HG03571 (cell line): Measurements from ENCODE around the gene EGFL8.
"Not testable (repeated sequence)": the region's sequence is repeated elsewhere in the genome, so short reads cannot be mapped to it uniquely, and the experiment has no call there.

ENCODE experiments used
- ATAC-seq: cut with Tn5 transposase; IDR thresholded peaks from one replicate; pipeline ENCODE4 v1.9.1; 2021; ENCODE audit not compliant: unreplicated experiment

Gene EGFL8

GRCh38 chr6:32194825-32195651, 30.6 kb downstream of the EGFL8 start:
- ATAC-seq = no peak

GRCh38 chr6:32195652-32195901, 31.2 kb downstream of the EGFL8 start:
- ATAC-seq = peak; percentile 67

DNA sequence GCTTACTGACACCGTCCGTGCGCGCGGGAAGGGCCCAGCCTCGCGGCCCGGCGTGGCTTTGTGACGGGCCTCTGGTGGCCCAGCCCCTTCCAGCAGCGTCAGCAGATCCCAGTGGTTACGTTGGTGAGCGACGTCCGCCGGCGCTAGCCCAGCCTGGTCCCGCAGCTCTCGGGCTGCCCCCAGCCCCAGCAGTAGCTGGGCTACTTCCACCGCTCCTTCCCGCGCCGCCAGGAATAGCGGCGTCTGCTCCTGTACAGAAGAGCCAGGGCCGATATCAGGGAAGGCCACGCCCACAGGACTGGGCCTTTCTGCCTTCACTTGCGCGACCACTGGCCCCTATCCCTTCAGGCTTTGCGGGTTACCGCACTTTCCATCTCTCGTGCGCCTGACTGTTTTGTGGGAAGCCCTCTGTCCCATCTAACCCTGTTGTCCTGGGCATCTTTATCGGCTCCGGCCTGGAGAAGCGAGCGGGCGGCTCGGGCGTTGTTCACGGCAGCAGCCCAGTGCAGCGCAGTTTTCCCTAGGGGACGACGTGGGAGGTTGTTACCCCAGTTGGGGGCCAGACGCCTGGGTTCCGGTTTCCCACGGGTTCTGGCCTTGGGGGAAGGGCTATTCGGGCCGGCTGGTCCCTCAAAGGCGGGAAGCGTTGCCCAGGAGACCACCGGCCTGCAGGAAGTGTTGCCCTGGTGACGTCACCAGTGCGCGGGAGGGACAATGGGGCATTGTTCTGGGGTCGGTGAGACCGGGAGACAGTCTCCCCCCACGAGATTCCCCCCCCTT, 31.7 kb downstream of the EGFL8 start:
- ATAC-seq = peak; percentile 70

DNA sequence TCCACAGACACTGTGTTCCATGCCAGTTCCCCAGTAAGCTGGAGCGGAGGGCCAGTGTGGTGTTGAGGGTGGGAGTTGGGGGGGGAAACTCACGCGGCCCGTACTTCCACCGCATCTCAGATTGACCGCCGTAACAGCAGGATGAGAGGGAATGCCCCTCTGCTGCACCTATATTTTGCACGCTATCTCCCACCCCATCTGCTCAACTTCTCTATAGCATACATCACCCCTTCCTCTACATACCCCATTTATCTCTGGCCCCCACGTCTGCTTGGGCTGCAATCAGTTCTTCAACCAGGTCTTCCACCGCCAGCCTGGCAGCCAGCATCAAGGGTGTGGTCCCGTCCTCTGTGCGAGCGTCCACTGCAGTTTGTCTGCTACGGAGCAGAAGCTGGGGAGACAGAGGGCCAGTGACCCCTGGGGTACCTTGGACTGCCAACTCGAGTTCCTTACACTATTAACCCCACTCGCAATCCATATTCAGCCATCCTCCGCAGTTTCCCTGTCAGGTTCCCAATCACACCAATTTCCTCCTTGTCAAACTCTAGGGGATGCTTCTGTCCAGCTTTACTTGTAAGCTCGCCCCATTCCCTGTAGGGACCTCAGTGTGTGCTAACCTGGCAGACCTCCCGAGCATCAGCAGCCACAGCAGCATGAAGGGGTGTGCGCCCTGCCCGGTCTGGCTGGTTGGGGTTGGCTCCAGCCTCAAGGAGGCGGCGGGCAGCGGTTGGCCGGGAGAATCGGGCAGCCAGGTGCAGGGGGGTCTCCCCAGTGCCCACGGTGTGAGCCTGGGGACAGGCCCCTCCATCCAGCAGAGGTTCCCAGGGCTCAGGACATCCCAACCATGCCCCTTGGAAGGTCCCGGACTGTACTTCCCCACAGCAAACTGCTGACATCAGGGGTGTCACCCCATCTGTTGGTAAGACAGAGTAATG, 32.6 kb downstream of the EGFL8 start:
- ATAC-seq = no peak

DNA sequence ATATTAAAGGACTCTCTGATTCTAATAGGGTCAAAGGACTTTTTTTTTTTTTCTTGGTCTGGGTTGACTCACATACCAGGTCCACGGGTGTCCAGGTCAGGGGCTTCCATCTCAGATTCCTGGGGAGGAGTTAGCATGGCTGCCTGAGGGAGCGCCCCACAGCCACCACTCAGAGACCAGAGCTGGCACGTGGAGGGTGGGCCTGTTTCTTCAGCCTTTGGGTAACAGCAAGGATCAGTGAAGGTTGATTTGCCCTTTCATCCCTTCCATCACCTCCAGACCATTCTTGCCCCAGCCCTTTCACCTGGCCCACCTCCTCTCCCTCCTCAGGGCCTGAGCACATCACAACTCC, 33.9 kb downstream of the EGFL8 start:
- no peak for ATAC-seq

GRCh38 chr6:32198866-32199265, 34.5 kb downstream of the EGFL8 start:
- ATAC-seq = no peak

DNA sequence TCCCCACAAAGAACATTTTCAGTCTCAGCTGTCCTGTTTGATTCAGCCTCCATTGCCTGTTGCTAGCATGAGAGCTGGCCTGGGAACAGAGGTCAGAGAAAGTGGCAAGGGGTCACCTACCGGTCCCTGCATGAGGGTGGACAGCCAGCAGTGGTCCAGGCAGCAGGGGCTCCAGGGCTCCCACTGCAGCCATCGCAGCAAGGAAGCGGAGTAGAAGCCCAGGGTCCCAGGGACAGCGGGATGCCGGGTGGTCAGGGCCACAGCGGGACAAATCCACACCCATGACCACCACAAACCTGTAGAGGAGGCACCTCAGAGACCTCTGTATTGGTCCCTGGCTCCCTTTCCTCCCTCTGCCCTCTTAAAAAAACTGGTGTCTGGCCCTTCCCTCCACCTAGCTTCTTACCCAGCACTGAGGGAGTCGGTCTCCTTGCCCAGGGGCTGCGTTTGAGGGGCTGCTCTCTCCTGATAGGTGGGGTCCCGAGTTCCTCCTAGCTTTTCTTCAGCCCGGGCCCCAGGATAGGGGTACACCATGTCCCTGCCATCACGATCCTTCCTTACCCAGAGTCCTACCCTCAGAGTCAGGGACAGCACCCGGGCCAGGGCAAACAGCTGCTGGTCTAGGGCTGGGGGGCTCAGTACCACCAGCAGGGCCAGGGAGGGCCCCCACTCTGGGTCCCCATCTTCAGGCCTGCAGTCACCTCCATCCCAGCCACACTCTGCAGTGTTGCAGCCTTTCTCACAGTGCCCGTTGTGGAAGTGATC, 36.5 kb downstream of the EGFL8 start:
- no peak for ATAC-seq

DNA sequence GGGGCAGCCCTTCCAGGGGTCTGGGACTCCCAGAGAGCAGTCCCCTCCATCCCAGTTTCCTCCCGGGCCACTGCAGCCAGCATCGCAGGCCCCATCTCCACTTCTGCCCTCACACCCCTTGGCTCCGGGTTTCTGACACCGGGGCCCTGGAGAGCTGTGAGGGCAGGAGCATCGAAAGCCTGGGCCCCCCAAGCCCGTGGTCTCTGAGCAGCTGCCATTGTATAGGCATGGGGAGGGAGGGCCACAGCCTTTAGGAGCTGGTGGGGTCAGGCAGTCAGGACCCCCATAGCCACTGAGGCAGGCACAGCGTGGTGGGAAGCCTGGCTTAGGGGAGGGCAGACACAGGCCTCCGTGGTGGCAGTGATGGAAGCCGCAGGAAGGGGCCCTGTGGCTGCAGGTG, 37.8 kb downstream of the EGFL8 start:
- no peak for ATAC-seq

- no peak for ATAC-seq
Measured at GRCh38 chr6:32203426-32204267, 39.3 kb downstream of the EGFL8 start.

DNA sequence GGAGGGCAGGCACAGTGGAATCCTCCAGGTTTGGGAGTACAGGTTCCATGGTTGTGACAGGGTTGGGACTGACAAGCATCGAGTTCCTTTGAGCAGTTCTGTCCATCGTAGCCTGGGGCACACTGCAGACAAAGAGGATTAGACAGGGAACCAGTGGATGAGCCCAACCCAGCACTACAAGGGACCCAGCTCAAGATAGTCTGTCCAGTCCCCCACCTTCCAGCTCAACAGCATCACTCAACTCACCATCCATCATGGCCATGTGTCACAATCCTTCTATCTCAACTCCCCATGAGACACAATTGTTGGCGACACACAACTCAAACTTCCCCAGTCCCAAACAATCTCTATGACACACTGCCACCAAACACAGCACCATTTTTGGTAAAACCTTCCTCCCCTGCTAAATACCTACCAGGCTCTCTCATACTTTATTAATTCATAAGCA, 39.9 kb downstream of the EGFL8 start:
- no peak for ATAC-seq

DNA sequence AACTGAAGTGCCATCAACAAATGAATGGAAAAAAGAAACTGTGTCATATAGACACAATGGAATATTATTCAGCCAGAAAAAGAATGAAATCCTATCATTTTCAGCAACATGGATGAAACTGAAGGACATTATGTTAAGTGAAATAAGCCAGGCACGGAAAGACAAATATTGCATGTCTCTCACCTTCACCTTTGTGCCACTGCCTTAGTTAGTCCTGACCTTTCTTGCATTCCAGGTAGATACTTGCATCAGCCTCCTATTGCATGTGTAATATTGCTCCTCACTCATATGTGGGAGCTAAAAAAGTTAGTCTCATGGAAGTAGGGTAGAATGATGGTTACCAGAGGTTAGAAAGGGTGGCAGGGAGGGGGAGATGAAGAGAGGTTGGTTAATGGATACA, 44.6 kb downstream of the EGFL8 start:
- ATAC-seq = no peak

DNA sequence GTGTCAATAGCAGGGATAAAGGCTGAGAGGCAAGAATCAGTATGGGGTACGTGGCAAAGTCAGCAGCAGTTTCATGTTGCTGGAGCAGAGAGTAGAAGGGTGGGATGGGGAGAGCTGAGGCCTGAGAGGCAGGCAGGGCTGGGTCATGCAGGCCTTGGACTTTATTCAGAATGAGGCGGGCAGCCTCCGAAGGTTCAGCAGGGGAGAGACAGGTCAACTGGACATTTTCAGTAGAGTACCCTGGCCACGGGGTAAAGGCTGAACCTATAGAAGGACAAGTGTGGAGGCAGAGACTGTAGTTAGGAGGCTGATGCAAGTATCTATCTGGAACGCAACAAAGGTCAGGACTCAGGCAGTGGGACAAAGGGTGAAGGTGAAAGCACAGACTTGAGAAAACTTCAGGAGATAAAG, 45.8 kb downstream of the EGFL8 start:
- ATAC-seq = no peak

- ATAC-seq = not testable (repeated sequence)
Measured at GRCh38 chr6:32211432-32211831, 47.0 kb downstream of the EGFL8 start.

- ATAC-seq = no peak
Measured at GRCh38 chr6:32212076-32212760, 47.8 kb downstream of the EGFL8 start.

GRCh38 chr6:32213649-32214048, 49.3 kb downstream of the EGFL8 start:
- no peak for ATAC-seq

DNA sequence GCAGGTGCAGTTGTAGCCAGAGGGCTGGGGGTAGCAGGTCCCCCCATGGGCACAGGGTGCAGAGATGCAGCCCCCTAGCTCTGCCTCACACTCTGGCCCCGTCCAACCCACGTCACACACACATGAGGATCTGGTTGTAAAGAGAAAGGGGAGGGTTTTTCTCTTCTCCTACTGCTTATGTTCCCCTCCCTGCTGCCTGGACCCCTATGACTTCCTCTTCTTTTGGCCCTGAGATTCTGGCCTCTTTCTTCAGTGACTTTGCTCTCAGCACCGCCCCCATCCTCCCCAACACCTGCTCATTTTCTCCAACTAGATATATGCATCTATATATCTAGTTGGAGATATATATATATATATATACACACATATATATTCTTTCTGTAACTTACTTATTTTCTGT, 49.7 kb downstream of the EGFL8 start:
- ATAC-seq = no peak

DNA sequence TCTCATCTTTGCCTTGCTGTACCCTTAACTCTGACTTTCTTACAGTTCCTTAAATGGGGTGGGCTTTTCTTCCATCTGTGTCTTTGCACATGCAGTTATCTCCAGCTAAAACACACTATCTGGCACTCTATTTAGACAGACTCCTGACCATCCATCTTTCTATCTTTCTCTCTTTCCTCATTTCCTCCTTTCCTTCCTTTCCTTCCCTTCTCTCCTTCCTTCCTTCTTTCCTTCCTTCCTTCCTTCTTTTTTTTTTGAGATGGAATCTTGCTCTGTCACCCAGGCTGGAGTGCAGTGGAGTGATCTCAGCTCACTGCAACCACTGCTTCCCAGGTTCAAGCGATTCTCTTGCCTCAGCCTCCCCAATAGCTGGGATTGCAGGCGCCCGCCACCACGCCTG, 51.2 kb downstream of the EGFL8 start:
- no peak for ATAC-seq

- no peak for ATAC-seq
Measured at GRCh38 chr6:32216285-32216684, 51.9 kb downstream of the EGFL8 start.

DNA sequence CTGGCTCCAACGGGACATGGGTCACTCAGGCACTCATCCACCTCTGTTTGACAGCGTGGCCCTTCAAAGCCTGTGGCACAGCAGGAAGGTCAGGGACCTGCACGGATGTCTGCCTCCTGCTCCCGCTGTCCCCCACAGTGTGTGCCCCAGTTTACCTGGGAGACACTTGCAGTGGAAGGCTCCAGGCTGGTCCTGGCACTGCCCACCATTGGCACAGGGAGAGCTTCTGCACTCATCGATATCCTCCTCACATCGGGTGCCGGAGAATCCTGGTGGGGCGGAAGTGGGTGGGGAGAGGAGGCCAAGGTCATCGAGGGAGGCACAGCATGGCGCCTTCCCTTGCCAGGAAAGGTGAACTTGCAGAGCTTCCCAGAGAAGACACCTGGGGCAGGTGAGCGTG, 52.6 kb downstream of the EGFL8 start:
- no peak for ATAC-seq
